ENCODE data around the gene DPH2. TPM values are rescaled to one million over a fixed set of nuclear protein-coding genes. Genes with fewer than 3 reads are reported as not detected.

The DPH2 gene
- total and polyA plus RNA-seq, 2 of the 8 experiments (the other 6 are each of a cell fraction or from before 2014, with no cell fraction given) = 64.9 to 92.1 TPM

- no peak for TF ChIP-seq BRCA1 (IDR thresholded peaks at IDR 0.05; ENCODE audit: low read depth, low read length)
- no peak for TF ChIP-seq CTBP2 (IDR thresholded peaks at IDR 0.05; ENCODE audit: borderline replicate concordance, insufficient read depth, insufficient read length, low read length)
- TF ChIP-seq CHD2 (IDR thresholded peaks at IDR 0.05; ENCODE audit: low read length) = no peak
- no peak for TF ChIP-seq SAP30 (IDR thresholded peaks at IDR 0.05; ENCODE audit: insufficient read depth, insufficient replicate concordance, low read length)
Measured at GRCh38 chr1:43951021-43951985, 18.5 kb upstream of the DPH2 start (continued).

Data from H1 (cell line).